K562 (cell line): ENCODE data around the gene FOXB2. TPM values are rescaled to one million over a fixed set of nuclear protein-coding genes. Genes with fewer than 3 reads are reported as not detected.

Experiments used
- ATAC-seq: fragments of 200-7000 bp; cut with Tn5 transposase; 3 replicates; pipeline ENCODE4 v1.9.1; 2020; ENCODE audit warnings: moderate library complexity
- BruUV-seq: library from RNA; stranded (reverse); fragments of 400-500 nt; replicated peaks from 2 replicates; lab custom pipeline; 2021; lab: Mats Ljungman, UMichigan
- CTCF ChIA-PET: fragments of 300-600 bp; formaldehyde crosslinking; extraction: SDS; loops from one replicate; lab custom pipeline; 2021; ENCODE audit warnings: low intra/inter-chr PET ratio; lab: Yijun Ruan, JAX
- POLR2A ChIA-PET: fragments of 300-600, 350-650 bp; sonication (Branson Sonifier 250); formaldehyde crosslinking; extraction: SDS; loops from one replicate; lab custom pipeline; 2021; ENCODE audit warnings: antibody characterized with exemption, inconsistent platforms; lab: Yijun Ruan, JAX
- DNase-seq, 4 experiments: peaks; one replicate each; pipeline versions ENCODE4 v3.0.0 to v3.0.0-alpha.2; 2011 to 2018; ENCODE audit warnings: low spot score in 3 of 4, mixed read lengths in 3 of 4; ENCODE audit errors: extremely low read depth in 1 of 4
- FAIRE-seq: peaks from 2 replicates; lab custom pipeline; 2011; peaks lifted over from hg19 to GRCh38; lab: Jason Lieb, UNC
- H2AFZ ChIP-seq: 2 replicates; pipeline ENCODE4 v1.6.0; 2011; ENCODE audit warnings: low read depth, low read length, control low read depth, inconsistent platforms
- H3K27ac ChIP-seq: fragments of 200-600 bp; 3 replicates; pipeline ENCODE4 v1.8.0; 2011; ENCODE audit warnings: low read depth, mild to moderate bottlenecking, control low read depth, inconsistent platforms, low read length, moderate library complexity, mixed read lengths; ENCODE audit errors: extremely low read depth
- H3K27me3 ChIP-seq, 2 experiments: fragments of 300-600 bp in 1 of 2; 2 replicates in 1 of 2; 3 replicates in 1 of 2; pipeline versions ENCODE4 v1.6.0 to v1.8.0; 2011; ENCODE audit warnings: inconsistent platforms in 2 of 2, low read length in 2 of 2, mild to moderate bottlenecking in 1 of 2, mixed read lengths in 1 of 2, moderate library complexity in 1 of 2; ENCODE audit not compliant: control insufficient read depth in 2 of 2, insufficient read depth in 2 of 2
- H3K36me3 ChIP-seq: fragments of 300-600 bp; 3 replicates; pipeline ENCODE4 v1.8.0; 2011; ENCODE audit warnings: mild to moderate bottlenecking, low read length, inconsistent platforms; ENCODE audit not compliant: control insufficient read depth, insufficient read depth
- H3K4me1 ChIP-seq, 2 experiments: fragments of 200-600 bp in 1 of 2; replicated peaks in 1 of 2; 2 replicates in 1 of 2; 3 replicates in 1 of 2; pipeline versions ENCODE4 v1.5.1 to v1.8.0; 2011; ENCODE audit warnings: inconsistent platforms in 2 of 2, low read length in 2 of 2, mild to moderate bottlenecking in 1 of 2, mixed read lengths in 1 of 2, moderate library complexity in 1 of 2; ENCODE audit not compliant: control insufficient read depth in 2 of 2, insufficient read depth in 2 of 2
- H3K4me2 ChIP-seq: 2 replicates; pipeline ENCODE4 v1.6.1; 2011; ENCODE audit warnings: low read length, control low read depth, inconsistent platforms, mixed read lengths; ENCODE audit not compliant: insufficient read depth
- H3K4me3 ChIP-seq: fragments of 200-600 bp; sonication (generic), shearing (Covaris generic); 2 replicates; pipeline ENCODE4 v1.5.1; 2016; ENCODE audit warnings: control low read depth, inconsistent platforms
- H3K79me2 ChIP-seq: fragments of 200-600 bp; 3 replicates; pipeline ENCODE4 v1.8.0; 2011; ENCODE audit warnings: low read length, inconsistent platforms; ENCODE audit not compliant: control insufficient read depth, insufficient read depth
- H3K9ac ChIP-seq, 2 experiments: 2 replicates each; pipeline versions ENCODE4 v1.6.0 to v1.6.1; 2011; ENCODE audit warnings: low read depth in 2 of 2, low read length in 2 of 2, control low read depth in 1 of 2, inconsistent platforms in 1 of 2, mild to moderate bottlenecking in 1 of 2, mixed read lengths in 1 of 2; ENCODE audit not compliant: insufficient read depth in 1 of 2
- H3K9me1 ChIP-seq: one replicate; pipeline ENCODE4 v1.6.0; 2011; ENCODE audit warnings: inconsistent platforms, mild to moderate bottlenecking, low read length, moderate library complexity; ENCODE audit not compliant: control insufficient read depth, insufficient read depth
- H3K9me3 ChIP-seq: replicated peaks from 2 replicates; pipeline ENCODE4 v1.5.1; 2011; ENCODE audit warnings: low read depth, low read length, inconsistent platforms; ENCODE audit not compliant: control insufficient read depth, insufficient read depth
- H4K20me1 ChIP-seq: replicated peaks from 2 replicates; pipeline ENCODE4 v1.6.1; 2011; ENCODE audit warnings: low read length, inconsistent platforms, mixed read lengths; ENCODE audit not compliant: control insufficient read depth, insufficient read depth
- BCL6 ChIP-seq: fragments of 250-450 bp; sonication (Bioruptor Pico); IDR thresholded peaks from 2 replicates; pipeline ENCODE4 v1.4.0; 2020
- CBFA2T2 ChIP-seq: fragments of 450-650 bp; conservative IDR thresholded peaks from 2 replicates; pipeline ENCODE4 v1.6.1; 2017; ENCODE audit warnings: mild to moderate bottlenecking
- FIP1L1 ChIP-seq: fragments of 200-400 bp; formaldehyde crosslinking; IDR thresholded peaks from 2 replicates; pipeline ENCODE4 v1.6.1; 2018; ENCODE audit warnings: mild to moderate bottlenecking, low read depth, low read length; ENCODE audit not compliant: poor library complexity, severe bottlenecking
- HMG20B ChIP-seq: fragments of 250-450 bp; sonication (Bioruptor Pico); IDR thresholded peaks from 2 replicates; pipeline ENCODE4 v1.5.0; 2021; ENCODE audit warnings: mild to moderate bottlenecking
- NCOA4 ChIP-seq: fragments of 450-650 bp; IDR thresholded peaks from 2 replicates; pipeline ENCODE4 v1.6.1; 2018; ENCODE audit warnings: mild to moderate bottlenecking; ENCODE audit not compliant: partially characterized antibody
- SMARCC2 ChIP-seq: fragments of 450-650 bp; IDR thresholded peaks from 2 replicates; pipeline ENCODE4 v1.6.1; 2017; ENCODE audit warnings: antibody characterized with exemption, moderate library complexity, mild to moderate bottlenecking, low read depth
- SRSF1 ChIP-seq: fragments of 200-400 bp; formaldehyde crosslinking; IDR thresholded peaks from 2 replicates; pipeline ENCODE4 v1.6.1; 2017; ENCODE audit warnings: mild to moderate bottlenecking, low read depth, low read length, moderate library complexity
- SRSF3 ChIP-seq: fragments of 200-400 bp; formaldehyde crosslinking; IDR thresholded peaks from 2 replicates; pipeline ENCODE4 v1.6.1; 2016; ENCODE audit warnings: mild to moderate bottlenecking, low read length, moderate library complexity; ENCODE audit not compliant: insufficient read depth
- TCF3 ChIP-seq: sonication (generic); formaldehyde crosslinking; IDR thresholded peaks from 2 replicates; pipeline ENCODE4 v1.4.0; 2020; ENCODE audit warnings: mild to moderate bottlenecking, missing genetic modification reagents
- XRCC5 ChIP-seq: fragments of 200-400 bp; formaldehyde crosslinking; IDR thresholded peaks from 2 replicates; pipeline ENCODE4 v1.6.1; 2017; ENCODE audit warnings: low read depth, mild to moderate bottlenecking, low read length
- ZFPM2 ChIP-seq: fragments of 250-450 bp; sonication (Bioruptor Pico); IDR thresholded peaks from 2 replicates; pipeline ENCODE4 v1.5.1; 2022; ENCODE audit warnings: mild to moderate bottlenecking
- WGBS: fragments of 100-300 bp; shearing (Covaris generic); methylation state at CpG from one replicate; pipeline ENCODE4 v1.1.6; 2016; ENCODE audit warnings: low coverage, mixed read lengths; ENCODE audit not compliant: insufficient coverage; ENCODE audit errors: missing lambda C conversion rate; 5-methylcytosine and 5-hydroxymethylcytosine counted together
- in situ Hi-C: fragments of 300-500 bp; cut with MboI; formaldehyde crosslinking; loops from 4 replicates; pipeline ENCODE4 v1.15.0; 2018; ENCODE audit warnings: inconsistent platforms, mixed read lengths
- intact Hi-C: fragments of 100-400 bp; cut with micrococcal nuclease; formaldehyde crosslinking; loops from 2 replicates; pipeline ENCODE4 v1.14.2; 2022
- polyA plus RNA-seq, 8 experiments: library from polyadenylated mRNA; depleted of rRNA in 4 of 8; stranded (reverse) in 5 of 8; unstranded in 3 of 8; fragments of >200 nt; fragmentation: Nextera tagmentation in 2 of 8; fragmentation: Illumina TruSeq in 1 of 8; extraction: Ambion mirVana in 2 of 8; extraction: Trizol in 1 of 8; gene quantifications; 2 replicates each; pipeline versions ENCODE4 v1.2.1 to v1.2.3, GENCODE V29; 2011 to 2014; ENCODE audit warnings: inconsistent platforms in 1 of 8, missing spikeins in 1 of 8
- total RNA-seq, 7 experiments: library from RNA; depleted of rRNA in 6 of 7; stranded (reverse); fragments of >200 nt in 6 of 7; fragmentation: Illumina TruSeq in 2 of 7; extraction: Trizol in 2 of 7; gene quantifications; 2 replicates each; pipeline versions ENCODE4 v1.2.1 to v1.2.3, GENCODE V29; 2011 to 2021; ENCODE audit warnings: low replicate concordance in 1 of 7

The FOXB2 gene
- total and polyA plus RNA-seq, 9 of the 15 experiments (the other 6 are each of a cell fraction or from before 2014, with no cell fraction given) = not detected

GRCh38 chr9:77003366-77003765, 16.1 kb upstream of the FOXB2 start:
- POLR2A ChIA-PET = interaction anchor here (0.6 kb wide), 1 partner anchor 18 kb away, joined by 3 read pairs; no protein-coding TSS in a partner anchor
- Histone ChIP-seq H3K4me3 (no peak overlapping the region), H3K36me3 (no peaks in the 10 kb centered on the region)
- no peak for TF ChIP-seq NCOA4
- TF ChIP-seq XRCC5 = no peak
- TF ChIP-seq ZFPM2 (CRISPR knock-in tag) = no peak
- TF ChIP-seq SMARCC2 = no peak
- no peak for TF ChIP-seq CBFA2T2
- no peak for TF ChIP-seq BCL6 (CRISPR knock-in tag)
- TF ChIP-seq, all 486 proteins: peak for 0
- Histone ChIP-seq H2AFZ (no peak overlapping the region), H3K9ac (no peak overlapping the region), H3K27ac (no peak overlapping the region), H3K27me3 (no peaks in the 10 kb centered on the region), H3K4me2 (no peak overlapping the region), H3K9me3 (no peaks in the 10 kb centered on the region), H3K4me1 (no peaks in the 10 kb centered on the region), H4K20me1 (no peaks in the 10 kb centered on the region), H3K79me2 (no peaks in the 10 kb centered on the region), H3K9me1 (no peaks in the 10 kb centered on the region)
- intact Hi-C loops = no loop called here
- ATAC-seq (no peak), FAIRE-seq (no peak), DNase-seq (no peak)
- CTCF ChIA-PET = no interaction called here
- in situ Hi-C loops = no loop called here
- BruUV-seq = no TSS peak
- 4% methylated on average over 3 of the region's 3 CpGs for WGBS

- FAIRE-seq = no peak
- in situ Hi-C loops = no loop called here
- H3K79me2 ChIP-seq = no peaks in the 10 kb centered on the region
- POLR2A ChIA-PET = no interaction called here
- BruUV-seq = no TSS peak
- H2AFZ ChIP-seq = no peak overlapping the region
- H3K4me1 ChIP-seq = no peaks in the 10 kb centered on the region
- H4K20me1 ChIP-seq = no peaks in the 10 kb centered on the region
- TF ChIP-seq HMG20B (no peak), TCF3 (CRISPR knock-in tag) (no peak), FIP1L1 (no peak), SRSF3 (no peak), SRSF1 (no peak)
- TF ChIP-seq, all 486 proteins: peak for 0
- H3K4me2 ChIP-seq = no peak overlapping the region
- no peak overlapping the region for H3K4me3 ChIP-seq
- no peaks in the 10 kb centered on the region for H3K27me3 ChIP-seq
- CTCF ChIA-PET = no interaction called here
- 6% methylated on average over 4 of the region's 4 CpGs for WGBS
- H3K9me3 ChIP-seq = no peaks in the 10 kb centered on the region
- no peak overlapping the region for H3K9ac ChIP-seq
- intact Hi-C loops = no loop called here
- H3K27ac ChIP-seq = no peak overlapping the region
- DNase-seq (no peak), ATAC-seq (no peak)
- no peaks in the 10 kb centered on the region for H3K9me1 ChIP-seq
- H3K36me3 ChIP-seq = no peaks in the 10 kb centered on the region
Measured at GRCh38 chr9:77005216-77005615, 14.2 kb upstream of the FOXB2 start.
